Middle frontal gyrus (tissue), 1 donor: ENCODE results near the gene CDNF.

Source experiments
- DNase-seq: peaks from one replicate; pipeline ENCODE4 v3.0.0-alpha.2; 2015; ENCODE audit warnings: low spot score; ENCODE audit errors: extremely low spot score

Gene CDNF

DNA sequence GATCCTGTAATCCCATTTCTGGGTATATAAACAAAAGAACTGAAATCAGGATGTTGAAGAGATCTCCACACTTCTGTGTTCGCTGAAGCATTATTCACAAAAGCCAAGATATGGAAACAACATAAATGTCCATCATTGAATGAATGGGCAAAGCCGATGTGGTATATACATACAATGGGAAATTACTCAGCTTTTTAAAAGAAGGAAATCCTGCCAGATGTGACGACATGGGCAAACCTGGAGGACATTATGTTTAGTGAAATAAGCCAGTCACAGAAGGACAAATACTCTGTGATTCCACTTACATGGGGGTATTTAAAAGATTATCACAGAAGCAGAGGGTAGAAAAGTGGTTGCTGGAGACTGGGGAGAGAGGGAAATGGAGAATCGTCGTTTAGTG, 39.2 kb downstream of the CDNF start:
- no peak for DNase-seq

DNA sequence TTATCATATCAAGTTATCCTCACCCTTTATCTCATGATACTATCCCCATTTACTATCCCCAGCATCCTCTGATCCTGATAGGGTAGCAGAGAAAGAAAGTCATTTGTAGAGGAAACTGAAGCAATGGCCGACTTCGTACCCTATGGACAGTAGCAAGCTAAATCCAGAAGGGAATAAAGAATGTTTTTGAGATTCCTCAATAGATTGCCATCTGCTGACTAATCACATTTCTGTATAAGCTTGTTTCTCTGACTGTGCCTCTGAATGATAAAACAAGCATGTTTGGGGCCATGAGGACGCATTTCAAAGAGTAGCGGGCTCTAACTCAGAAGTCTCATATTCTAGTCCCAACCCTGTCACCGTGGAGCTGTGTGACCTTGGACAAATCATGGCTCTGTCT, 49.9 kb downstream of the CDNF start:
- DNase-seq = no peak

DNA sequence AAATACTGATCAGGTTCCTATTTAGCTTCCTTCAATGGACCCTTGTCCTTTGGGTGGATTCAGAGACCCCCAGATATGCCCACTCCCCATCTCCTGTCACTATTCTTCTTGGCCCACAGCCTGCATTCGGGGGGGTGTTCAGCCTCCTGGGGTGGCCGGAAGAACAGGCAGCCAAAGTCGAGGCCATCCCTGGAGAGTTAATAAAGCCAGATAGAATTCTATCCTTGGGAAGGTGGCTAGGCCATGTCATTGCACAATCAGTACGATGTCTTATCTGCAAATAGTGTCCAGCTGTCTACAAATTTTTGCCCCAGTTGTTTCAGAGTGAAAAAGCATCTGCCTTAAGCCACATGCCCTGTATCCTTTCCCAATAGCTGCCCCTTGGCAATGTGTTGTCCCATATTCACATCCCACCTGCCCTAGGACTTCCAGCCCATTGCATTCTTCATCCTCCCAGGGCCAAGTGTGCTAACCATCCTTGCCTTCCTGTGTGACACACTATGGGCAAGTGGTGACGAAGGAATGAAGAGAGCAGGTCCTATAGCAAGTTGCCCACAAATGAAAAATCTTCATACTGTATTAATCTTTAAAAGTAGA, 53.3 kb downstream of the CDNF start:
- no peak for DNase-seq

DNA sequence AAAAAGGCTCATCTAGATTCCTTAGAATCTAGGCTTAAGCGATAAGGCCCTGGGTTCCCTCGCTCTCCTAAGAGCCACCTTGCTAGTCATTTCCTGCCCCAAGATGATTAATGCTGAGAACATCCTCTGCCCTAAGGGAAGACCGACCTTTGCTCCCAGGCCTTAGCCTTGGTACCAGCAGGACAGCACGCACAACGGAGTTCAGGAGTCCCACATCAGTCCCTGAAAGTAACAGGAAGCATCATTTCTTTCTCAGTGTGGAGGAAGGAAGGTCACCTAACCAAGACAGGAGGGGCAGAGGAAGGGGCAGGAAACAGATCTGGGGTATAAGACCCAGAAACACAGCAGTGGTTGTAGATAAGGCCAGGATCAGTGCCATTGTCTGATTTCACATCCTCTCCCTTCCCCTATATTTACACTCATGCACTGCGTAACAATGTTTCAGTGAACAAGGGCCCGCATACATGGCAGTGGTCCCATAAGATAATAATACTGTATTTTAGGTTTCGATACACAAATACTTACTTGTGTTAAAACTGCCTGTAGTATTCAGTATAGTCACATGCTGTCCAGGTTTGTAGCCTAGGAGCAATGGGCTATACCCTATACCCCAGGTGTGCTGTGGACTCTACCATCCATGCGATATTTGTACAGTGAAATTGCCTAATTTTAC, 55.0 kb downstream of the CDNF start:
- no peak for DNase-seq

DNA sequence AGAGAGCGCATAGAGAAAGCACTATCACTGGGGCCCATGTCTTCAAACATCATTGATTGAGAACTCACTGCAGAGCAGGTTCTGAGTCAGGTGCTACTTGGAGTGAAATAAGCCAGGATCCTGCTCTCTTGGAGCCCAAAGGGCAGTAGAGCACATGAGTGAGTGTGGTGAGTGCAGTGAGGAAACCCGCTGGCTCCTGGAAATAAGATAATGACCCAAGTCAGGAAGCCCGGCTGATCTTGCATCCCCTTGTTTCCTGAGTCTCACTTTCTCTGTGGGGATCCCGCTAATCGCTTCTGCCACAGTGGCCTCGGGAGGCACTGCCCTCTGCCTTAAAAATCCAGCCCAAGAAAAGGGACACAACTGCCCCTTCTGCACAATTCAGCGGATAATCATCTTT, 56.1 kb downstream of the CDNF start:
- DNase-seq = no peak

DNA sequence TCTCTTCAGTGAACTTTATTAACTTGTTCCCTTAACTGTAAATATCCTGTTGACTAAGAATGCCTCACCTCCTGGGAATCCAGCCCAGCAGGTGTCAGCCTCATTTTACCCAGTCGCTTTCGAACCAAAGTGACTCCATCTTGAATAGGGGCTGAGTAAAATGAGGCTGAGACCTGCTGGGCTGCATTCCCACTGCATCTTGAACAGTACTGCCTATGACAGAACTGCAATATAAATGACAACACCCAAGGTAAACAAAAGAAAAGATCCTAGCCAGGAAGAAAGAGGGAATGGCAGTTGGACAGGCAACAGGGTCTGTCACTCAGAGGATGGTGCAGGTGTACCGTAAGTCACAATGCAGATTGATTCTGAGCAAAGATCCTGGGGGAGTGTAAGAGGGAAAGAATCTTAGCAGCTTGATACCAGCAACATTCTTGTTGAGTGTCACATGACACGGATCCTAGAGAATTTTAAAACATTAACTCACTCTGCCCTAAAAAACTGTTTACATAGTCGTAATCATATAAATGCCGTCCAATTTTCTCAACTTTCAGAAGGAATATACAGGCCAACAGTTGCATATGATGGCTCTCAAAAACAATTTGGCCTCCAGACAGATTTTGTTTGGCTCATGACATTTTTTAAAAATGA, 58.7 kb downstream of the CDNF start:
- no peak for DNase-seq

DNA sequence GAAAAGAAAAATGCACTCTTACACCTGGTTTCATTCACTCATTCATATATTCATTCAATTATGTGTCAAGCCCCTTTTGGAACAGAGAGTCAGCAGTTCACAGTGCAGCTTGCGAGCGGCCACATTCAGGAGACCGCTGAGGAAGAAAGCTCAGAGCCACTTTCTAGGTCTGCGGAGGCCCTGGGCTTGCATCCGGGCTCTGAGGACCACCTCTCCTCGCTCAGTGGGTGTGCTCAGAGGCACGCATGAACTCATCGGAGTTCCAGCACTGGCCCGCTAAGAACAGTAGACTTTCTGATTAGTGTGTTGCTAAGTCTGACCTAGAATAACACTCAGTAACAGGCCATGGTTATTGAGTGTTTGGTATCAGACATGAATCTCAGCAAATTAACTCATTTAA, 61.3 kb downstream of the CDNF start:
- DNase-seq = no peak

DNA sequence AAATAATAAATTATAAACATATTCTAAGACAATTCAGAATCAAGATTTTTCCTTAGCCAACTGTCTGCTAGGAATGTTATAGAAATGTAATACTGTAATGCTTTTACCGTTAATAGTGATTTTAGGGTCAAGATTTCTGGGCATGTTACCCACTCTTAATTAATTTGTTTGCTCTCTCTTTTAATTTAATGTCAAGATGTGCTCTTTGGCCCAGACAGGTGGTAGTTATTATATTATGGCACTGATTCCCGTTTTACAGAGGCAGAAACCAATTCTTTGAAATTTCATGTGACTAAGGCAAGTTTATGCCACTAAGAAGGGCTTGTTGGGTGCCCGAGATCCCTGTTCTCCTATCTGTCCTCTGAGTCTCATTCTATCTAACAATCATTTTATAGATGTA, 62.2 kb downstream of the CDNF start:
- no peak for DNase-seq

DNA sequence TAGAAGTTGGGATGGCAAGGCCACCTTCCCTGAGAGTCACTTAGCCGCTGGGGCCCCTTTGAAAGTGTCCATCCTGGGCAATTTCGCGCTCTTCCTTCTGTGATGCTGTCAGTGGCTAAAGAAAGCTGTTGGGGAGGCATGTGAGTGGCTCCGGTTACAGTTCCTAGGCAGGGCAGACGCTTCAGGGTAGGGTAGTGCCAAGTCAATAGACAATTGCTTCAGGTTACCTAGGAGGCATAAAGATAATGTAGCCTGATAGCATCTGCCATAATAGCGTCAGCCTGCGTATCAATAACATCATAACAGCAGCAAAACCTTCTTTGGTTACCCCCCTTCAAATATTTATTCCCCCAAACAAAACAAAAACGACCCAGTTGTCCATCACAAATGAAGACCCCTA, 63.0 kb downstream of the CDNF start, which contains the start of gene FAM107B:
TSS of gene FAM107B (minus strand) at position 101 of the 400 bp plus-strand sequence. CDS start 234 bp downstream, outside the sequence.
- no peak for DNase-seq

DNA sequence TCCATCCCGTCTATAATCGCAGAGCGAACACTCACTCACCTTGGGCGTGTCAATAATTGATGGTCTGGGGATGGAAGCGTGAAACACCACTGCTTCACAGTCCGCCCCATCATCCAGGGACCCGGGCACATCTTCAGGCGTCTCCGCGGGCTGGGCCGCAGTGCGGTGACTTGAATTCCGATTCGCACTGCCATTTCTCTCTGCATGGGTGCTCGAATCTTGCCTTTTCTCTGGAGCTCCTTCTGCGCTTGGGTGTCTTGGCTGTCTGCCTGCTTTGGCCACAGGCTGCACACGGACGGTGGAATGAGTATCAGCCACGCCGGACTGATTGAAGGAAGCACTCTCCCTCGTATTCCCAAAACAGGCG, 63.6 kb downstream of the CDNF start:
- no peak for DNase-seq

DNA sequence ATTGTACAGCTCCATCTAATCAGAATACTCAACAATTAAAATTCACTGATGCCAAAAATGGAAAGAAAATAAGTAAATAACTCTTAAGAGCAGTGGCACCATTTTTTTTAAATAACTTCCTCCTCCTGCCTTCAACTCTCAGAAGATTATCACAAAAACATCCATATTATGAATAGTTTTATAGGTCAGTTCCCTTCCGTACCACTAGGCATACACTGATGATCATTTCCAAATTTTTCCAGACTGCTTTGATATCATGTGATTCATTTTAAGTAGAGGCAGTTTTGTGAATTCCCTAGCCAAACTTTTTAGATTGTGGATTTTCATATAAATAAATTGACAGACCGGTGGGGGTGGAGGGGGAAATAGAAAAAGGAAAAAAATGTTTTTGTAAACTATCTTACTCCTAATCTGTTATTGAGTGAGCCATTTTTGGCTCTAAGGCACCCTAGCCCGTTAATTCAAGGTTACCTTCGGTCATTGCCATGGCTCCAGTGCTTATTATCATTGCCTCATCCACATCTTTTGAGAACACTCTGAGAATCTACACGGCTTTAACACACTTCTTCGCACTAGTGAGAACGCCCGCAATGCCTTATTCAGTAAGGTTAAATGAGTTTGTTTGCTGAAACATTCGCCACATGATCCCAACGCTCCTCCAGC, 64.2 kb downstream of the CDNF start:
- no peak for DNase-seq

DNA sequence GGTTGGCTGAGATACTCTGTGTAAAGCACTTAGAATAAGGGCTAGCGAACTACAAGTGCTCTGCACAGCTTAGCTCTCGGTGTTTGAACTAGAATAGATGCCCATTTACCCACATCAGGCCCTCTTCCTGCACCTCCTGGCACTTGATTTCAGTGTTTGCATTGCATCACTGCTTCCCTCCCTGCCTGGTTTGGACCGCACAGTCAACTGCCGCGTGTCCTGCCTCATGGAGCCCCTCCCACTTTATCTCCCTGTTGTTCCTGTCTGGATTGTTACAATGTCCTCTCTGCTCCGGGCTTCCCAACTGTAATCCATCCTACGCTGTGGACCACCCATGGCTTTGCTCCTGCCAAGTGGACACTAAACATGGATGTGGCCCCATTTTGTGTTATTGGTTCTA, 65.4 kb downstream of the CDNF start:
- no peak for DNase-seq

DNA sequence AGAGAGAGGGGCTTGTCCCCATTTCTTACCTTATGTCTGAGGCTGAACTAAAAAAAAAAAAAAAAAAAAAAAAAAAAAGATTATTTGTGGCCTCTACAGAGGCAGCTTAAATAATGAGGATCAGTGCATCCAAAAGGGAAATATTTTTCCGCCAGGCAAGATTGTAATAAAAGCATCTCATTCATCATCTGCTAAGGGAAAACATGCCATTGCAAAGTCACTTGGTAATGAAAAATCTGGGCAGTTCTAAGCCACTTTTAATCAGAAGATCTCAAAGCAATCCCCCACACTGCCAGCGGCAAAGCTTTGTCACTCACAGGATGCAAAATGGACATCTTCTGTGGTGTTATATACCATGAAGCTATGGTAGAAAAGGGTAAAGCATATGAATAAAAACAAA, 66.9 kb downstream of the CDNF start:
- no peak for DNase-seq
